ENCODE data around the gene PRSS33.

Gene PRSS33

GRCh38 chr16:2819939-2820835 lies 32.8 kb upstream of the PRSS33 start:
- DNase-seq, result no peak

DNA sequence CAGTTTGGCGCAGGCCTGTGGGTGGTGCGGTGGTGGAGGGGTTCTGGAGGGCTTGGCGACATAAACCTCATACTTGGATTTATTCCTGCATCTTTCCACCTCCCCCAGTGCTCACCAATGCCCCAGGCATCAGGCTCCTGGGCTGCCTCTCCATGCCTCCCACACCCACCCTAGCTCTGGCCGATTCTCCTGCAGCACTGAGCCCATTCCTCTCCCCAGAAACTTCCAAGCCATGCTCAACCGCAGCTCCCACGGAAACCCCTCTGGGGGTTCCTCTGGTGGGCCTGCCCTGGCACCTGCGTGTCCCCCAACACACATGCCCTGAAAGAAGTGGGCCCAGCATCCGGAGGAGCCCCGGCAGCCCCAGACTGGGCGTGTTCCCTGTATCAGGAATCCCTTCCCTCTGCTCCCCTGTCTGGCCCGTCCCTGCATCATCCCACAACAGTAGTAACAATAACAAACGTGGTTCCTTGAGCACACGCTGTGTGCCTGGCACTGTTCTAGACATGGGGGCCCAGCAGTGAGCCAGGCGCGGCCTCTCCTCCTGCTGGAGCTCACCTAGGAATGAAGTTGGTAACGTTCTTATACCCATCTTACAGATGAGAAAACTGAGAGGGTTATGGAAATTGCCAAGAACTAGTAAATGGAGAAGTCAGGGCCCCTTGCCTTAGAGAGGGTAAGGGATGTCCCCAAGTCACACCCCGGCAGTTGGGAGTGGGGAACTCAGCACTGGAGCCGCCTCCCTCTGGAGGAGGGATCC lies 32.0 kb upstream of the PRSS33 start:
- DNase-seq, result no peak

GRCh38 chr16:2818272-2818876 lies 31.0 kb upstream of the PRSS33 start:
- DNase-seq, result no peak

DNA sequence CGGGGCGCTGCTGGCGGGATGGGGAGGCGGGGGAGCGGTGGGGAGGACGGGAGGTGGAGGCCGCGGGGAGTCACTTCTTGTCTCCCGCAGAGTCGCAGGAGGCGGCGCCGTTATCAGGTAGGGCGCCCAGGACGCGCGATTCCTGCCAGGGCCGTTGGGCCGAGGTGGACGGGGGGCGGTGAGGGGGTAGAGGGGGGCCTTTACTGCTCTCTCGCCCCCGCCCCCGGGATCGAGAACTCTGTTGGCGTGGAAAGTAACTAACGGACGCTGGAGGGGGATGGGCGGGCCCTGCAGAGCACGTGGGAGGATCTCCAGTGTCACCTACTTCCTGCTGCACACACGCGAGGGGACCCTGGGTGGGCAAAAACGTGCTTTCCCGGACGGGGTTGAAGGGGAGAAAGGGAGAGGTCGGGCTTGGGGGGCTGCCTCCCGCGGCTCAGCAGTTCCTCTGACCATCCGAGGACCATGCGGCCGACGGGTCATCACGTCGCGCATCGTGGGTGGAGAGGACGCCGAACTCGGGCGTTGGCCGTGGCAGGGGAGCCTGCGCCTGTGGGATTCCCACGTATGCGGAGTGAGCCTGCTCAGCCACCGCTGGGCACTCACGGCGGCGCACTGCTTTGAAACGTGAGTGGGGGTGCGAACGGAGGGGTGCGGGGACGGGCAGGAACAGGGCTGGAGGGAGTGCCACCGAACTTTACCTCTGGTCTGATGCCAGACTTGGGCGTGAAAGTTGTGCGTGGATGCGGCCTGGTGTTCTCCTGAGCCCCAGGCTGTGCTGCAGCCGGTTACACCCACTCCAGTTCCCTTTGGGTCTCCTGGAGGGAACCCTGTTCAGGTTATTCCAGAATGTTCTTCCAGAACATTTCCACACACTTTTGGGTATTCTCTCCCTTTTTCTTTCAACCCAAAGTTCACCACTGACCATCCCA lies 30.2 kb upstream of the PRSS33 start:
- DNase-seq, result no peak

- DNase-seq, result peak; percentile 37
These were observed 29.5 kb upstream of the PRSS33 start, which contains the start of gene PRSS21 for GRCh38 chr16:2816751-2817339. Gene PRSS21, plus strand, starts transcription at chr16:2817237. Its CDS starts 32 bp downstream, at chr16:2817269.

- no peak for DNase-seq
These were observed 28.0 kb upstream of the PRSS33 start for GRCh38 chr16:2815299-2815771.

DNA sequence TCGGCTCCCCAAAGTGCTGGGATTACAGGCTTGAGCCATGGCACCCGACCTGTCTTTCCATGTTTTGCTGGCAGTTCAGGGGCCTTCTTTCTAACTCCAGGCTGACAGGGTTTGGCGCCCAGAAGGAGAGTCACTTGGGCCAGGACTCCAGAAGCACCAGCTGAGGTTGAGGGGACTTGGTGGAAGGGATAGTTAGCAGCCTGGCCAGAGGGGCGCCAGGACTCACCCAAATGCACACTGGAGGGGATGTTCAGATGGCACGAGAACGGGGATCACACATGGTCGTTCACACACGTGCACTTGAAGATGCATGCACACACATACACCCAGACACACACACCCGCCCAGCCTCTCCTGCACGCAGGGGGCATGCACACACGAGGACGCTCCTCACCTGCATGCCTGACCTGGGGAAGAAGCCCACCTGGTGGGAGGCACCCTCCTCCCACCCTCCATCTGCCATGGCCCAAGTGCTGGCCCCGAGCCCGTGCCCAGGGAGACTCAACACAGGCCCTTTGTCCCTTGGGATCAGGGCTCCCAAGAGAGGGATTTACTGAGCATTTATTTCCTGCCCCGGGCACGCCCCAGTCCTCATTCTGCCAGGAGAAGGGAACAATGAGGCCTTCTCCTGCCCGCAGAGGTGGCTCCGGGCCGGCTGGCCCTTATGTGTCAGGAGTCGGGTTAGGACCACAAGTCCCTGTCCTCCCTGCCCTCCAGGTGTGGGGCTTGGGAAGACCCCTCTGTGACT lies 27.4 kb upstream of the PRSS33 start:
- DNase-seq, result no peak

DNA sequence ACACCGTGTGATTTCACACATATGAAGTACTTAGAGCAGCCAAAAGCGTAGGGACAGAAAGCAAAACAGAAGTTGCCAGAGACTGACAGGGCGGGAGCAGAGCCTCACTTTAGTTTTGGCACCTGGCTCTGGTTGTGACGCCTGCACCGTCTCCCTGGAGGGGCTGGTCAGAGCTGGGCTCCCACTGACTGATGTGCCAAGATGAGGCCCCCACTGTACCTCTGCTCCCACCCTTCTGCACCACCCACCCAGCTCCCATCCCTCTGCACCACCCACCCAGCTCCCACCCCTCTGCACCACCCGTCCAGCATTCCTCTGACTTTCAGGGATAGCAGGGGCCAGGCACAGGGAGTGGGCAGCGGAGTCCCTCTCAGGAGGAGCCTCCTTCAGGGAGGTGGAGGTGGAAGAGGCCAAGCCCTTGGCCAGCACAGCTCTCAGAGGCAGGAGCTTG lies 26.4 kb upstream of the PRSS33 start:
- DNase-seq, result no peak

DNA sequence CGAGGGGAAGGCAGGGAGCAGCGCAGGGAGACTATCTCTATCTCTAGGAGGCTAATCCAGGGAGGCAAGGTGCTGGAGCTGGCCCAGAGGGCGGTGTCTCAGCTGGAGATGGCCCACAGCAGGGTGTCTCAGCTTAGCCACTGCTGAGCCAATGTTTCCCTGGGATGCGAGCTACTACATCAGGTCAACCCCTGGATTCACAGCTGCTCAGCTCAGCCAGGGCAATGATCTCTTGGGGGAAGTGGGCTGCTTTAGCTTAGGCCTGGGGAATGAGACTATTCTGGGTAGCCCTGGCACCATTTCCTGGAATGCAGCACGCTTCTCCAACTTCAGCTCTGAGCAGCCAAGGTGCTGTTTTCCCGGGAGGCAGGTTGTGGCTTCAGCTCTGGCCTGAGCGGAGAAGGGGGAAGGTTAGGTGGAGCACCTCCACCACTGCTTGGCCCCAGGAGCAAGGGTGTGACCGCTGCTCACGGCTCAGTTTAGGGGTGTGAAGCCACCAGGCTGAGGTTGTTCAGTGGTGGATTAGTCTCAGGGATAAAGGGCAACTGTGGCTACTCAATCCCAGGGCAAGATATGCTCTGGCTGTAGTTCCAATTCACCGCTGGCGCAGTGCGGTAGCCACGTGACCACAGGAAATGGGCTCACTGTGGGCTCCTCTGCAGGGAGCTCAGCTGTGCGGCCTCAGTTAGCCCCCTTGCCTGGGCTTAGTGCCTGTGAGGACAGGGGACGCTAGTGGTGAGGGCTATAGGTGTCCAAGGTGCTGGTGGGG lies 24.5 kb upstream of the PRSS33 start:
- no peak for DNase-seq

- DNase-seq, result no peak
These were observed 23.3 kb upstream of the PRSS33 start for GRCh38 chr16:2810651-2811050.

GRCh38 chr16:2809149-2809760 lies 21.9 kb upstream of the PRSS33 start:
- no peak for DNase-seq

- DNase-seq, result no peak
These were observed 20.8 kb upstream of the PRSS33 start for GRCh38 chr16:2808181-2808580.

DNA sequence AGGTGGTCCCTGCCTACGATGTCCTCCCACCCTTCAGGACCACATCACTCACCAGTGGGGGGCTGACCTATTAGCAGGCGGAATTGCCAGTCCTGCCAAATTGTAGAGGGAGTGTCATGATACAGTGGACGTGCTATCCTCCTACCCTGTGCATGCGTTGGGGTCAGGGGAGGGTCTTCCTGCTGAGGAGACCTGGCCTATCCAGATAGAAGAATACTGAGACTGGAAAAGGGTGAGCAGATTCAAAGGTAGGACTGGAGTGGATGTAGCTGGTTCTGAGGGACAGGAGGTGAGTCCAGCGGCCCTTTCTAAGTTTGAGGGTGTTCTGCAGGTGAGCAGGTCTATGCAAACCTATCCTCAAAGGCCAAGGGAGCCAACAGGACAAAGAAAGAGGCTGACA lies 18.9 kb upstream of the PRSS33 start:
- no peak for DNase-seq

GRCh38 chr16:2804728-2805127 lies 17.4 kb upstream of the PRSS33 start:
- no peak for DNase-seq

DNA sequence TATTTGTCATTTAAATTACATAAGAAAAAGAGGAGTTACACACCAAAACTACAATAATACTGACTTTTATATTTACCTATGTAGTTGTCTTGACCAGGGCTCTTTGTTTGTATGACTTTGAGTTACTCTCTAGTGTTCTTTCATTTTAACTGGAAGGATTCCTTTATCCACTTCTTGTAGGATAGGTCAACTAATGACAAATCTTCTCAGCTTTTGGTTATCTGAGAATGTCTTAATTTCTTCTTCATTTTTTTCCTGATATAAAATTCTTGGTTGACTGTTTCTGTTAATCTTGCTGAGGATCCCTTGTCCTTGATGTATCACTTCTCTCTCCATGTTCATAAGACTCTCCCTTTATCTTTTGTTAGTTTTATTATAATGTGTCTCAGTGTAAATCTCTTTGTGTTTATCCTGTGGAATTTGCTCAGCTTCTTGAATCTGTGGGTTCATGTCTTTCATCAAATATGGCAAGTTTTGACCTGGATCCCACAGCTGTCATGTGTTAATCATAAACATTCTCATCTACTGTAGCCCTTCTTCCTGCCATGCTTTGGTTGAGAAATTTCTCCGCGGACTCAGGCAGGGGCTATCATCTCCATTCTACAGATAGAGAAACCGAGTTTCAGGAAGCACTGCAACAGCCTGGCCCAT lies 16.3 kb upstream of the PRSS33 start:
- DNase-seq, result no peak

DNA sequence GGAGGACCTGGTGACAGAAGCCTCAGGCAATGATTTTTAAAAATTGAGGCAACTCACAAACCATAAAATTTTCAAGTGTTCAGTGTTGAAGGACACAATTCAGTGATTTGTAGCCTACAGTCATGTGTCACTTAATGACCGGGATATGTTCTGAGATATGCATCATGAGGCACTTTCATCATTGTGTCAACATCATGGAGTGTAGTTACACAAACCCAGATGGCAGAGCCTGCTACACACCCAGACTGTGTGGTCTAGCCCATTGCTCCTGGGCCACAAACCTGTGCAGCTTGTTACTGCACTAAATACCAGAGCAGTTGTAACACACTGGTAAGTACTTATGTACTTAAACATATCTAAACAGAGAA lies 12.5 kb upstream of the PRSS33 start:
- no peak for DNase-seq

- no peak for DNase-seq
These were observed 12.0 kb upstream of the PRSS33 start for GRCh38 chr16:2799205-2799858.

DNA sequence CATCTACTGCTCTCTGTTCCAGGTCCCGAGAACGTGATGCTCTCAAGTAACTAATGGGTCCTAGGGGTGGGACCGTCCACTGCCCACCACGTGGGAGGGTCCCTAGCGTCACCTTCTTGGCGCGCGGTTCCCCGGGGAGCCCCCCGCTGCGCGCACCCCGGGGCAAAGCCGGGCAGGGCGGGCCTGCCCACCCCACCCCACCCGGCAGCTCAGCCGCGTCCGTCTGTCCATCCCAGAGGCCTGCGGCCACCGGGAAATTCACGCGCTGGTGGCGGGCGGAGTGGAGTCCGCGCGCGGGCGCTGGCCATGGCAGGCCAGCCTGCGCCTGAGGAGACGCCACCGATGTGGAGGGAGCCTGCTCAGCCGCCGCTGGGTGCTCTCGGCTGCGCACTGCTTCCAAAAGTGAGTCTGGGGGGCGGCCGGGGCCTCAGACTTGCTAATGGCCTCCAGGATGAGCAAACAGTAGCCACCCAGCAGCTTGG lies 11.4 kb upstream of the PRSS33 start:
- DNase-seq, result no peak
